ENCODE measurements around the gene PDK2. TPM values are rescaled to one million over a fixed set of nuclear protein-coding genes. Genes with fewer than 3 reads are reported as not detected.
A peak's percentile ranks its signal among the peaks of the same experiment; 100 is the strongest.

The PDK2 gene
- total and polyA plus RNA-seq, 9 of the 15 experiments (the other 6 are each of a cell fraction or from before 2014, with no cell fraction given) = 0.03 to 2.5 (median 1.4) TPM

GRCh38 chr17:50139950-50140885 is 45.1 kb downstream of the PDK2 start (continued):
- no peak for TF ChIP-seq ZNF518B (CRISPR knock-in tag; IDR thresholded peaks at IDR 0.05)
- no peak for TF ChIP-seq NR3C1 (CRISPR knock-in tag; IDR thresholded peaks at IDR 0.05)
- no peak for TF ChIP-seq RBM14 (IDR thresholded peaks at IDR 0.05; ENCODE audit: borderline replicate concordance, insufficient read depth, low read depth, low read length)
- no peak for TF ChIP-seq HDAC3 (IDR thresholded peaks at IDR 0.05; ENCODE audit: borderline replicate concordance, partially characterized antibody)
- TF ChIP-seq BRD4 (IDR thresholded peaks at IDR 0.05) = no peak
- no peak for TF ChIP-seq HDAC6 (IDR thresholded peaks at IDR 0.05; ENCODE audit: low read depth, low read length)
- TF ChIP-seq, protein P1, sequence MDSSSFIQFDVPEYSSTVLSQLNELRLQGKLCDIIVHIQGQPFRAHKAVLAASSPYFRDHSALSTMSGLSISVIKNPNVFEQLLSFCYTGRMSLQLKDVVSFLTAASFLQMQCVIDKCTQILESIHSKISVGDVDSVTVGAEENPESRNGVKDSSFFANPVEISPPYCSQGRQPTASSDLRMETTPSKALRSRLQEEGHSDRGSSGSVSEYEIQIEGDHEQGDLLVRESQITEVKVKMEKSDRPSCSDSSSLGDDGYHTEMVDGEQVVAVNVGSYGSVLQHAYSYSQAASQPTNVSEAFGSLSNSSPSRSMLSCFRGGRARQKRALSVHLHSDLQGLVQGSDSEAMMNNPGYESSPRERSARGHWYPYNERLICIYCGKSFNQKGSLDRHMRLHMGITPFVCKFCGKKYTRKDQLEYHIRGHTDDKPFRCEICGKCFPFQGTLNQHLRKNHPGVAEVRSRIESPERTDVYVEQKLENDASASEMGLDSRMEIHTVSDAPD (CRISPR knock-in tag; IDR thresholded peaks at IDR 0.05) = no peak
- TF ChIP-seq CBX2 (IDR thresholded peaks at IDR 0.05; ENCODE audit: insufficient read depth, low read length, poor library complexity, severe bottlenecking) = no peak
- TF ChIP-seq, protein P2, sequence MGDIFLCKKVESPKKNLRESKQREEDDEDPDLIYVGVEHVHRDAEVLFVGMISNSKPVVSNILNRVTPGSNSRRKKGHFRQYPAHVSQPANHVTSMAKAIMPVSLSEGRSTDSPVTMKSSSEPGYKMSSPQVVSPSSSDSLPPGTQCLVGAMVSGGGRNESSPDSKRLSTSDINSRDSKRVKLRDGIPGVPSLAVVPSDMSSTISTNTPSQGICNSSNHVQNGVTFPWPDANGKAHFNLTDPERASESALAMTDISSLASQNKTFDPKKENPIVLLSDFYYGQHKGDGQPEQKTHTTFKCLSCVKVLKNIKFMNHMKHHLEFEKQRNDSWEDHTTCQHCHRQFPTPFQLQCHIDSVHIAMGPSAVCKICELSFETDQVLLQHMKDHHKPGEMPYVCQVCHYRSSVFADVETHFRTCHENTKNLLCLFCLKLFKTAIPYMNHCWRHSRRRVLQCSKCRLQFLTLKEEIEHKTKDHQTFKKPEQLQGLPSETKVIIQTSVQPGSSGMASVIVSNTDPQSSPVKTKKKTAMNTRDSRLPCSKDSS (IDR thresholded peaks at IDR 0.05; ENCODE audit: low read depth, partially characterized antibody) = no peak
- peak; percentile 70 to 85 for TF ChIP-seq RAD21 (CRISPR knock-in tag; conservative IDR thresholded peaks at IDR 0.05 in 1 of 2, IDR thresholded peaks at IDR 0.05 in 1 of 2)
- TF ChIP-seq RERE (CRISPR knock-in tag; IDR thresholded peaks at IDR 0.05; ENCODE audit: borderline replicate concordance) = no peak

All from K562 (cell line).